Neural progenitor cell (in vitro differentiated cells): ENCODE results near the gene SLC7A7. TPM values are rescaled to one million over a fixed set of nuclear protein-coding genes. Genes with fewer than 3 reads are reported as not detected.

Experiments used
- DNase-seq: peaks from one replicate; pipeline ENCODE4 v3.0.0-alpha.2; 2016; ENCODE audit warnings: low spot score
- H2AFZ ChIP-seq: fragments of 200-600 bp; sonication (generic); replicated peaks from 2 replicates; pipeline ENCODE4 v1.6.1; 2016; ENCODE audit warnings: antibody characterized with exemption
- H3F3A ChIP-seq: fragments of 200-600 bp; sonication (generic); 2 replicates; pipeline ENCODE4 v1.6.1; 2016; ENCODE audit warnings: antibody characterized with exemption, low read depth
- H3K27ac ChIP-seq: fragments of 200-600 bp; sonication (generic); 2 replicates; pipeline ENCODE4 v1.5.1; 2016; ENCODE audit warnings: mild to moderate bottlenecking
- H3K27me3 ChIP-seq: fragments of 200-600 bp; sonication (generic); 2 replicates; pipeline ENCODE4 v1.6.1; 2016; ENCODE audit warnings: mild to moderate bottlenecking, moderate library complexity
- H3K36me3 ChIP-seq: fragments of 200-600 bp; sonication (generic); 2 replicates; pipeline ENCODE4 v1.5.1; 2016
- H3K4me1 ChIP-seq: fragments of 200-600 bp; sonication (generic); 2 replicates; pipeline ENCODE4 v1.6.1; 2016; ENCODE audit warnings: mixed run types
- H3K4me2 ChIP-seq: fragments of 200-600 bp; sonication (generic); 2 replicates; pipeline ENCODE4 v1.6.1; 2016
- H3K4me3 ChIP-seq: fragments of 200-600 bp; sonication (generic); 2 replicates; pipeline ENCODE4 v1.5.1; 2016
- H3K79me2 ChIP-seq: fragments of 200-600 bp; sonication (generic); 2 replicates; pipeline ENCODE4 v1.6.1; 2016; ENCODE audit warnings: low read depth
- H3K9ac ChIP-seq: fragments of 200-600 bp; sonication (generic); 2 replicates; pipeline ENCODE4 v1.6.1; 2016
- H3K9me3 ChIP-seq: fragments of 200-600 bp; sonication (generic); 2 replicates; pipeline ENCODE4 v1.5.1; 2016; ENCODE audit warnings: low read depth
- H4K20me1 ChIP-seq: fragments of 200-600 bp; sonication (generic); 2 replicates; pipeline ENCODE4 v1.6.1; 2016; ENCODE audit warnings: low read depth
- H3K27ac Mint-ChIP-seq: 3 replicates; pipeline ENCODE4 v1.8.0; 2021; ENCODE audit warnings: mixed read lengths
- H3K27me3 Mint-ChIP-seq: 2 replicates; pipeline ENCODE4 v1.8.0; 2022; ENCODE audit warnings: low read depth, mild to moderate bottlenecking, inconsistent platforms, moderate library complexity, mixed read lengths; ENCODE audit not compliant: insufficient read depth
- H3K36me3 Mint-ChIP-seq: 3 replicates; pipeline ENCODE4 v1.8.0; 2021; ENCODE audit warnings: mixed read lengths
- H3K4me1 Mint-ChIP-seq: 3 replicates; pipeline ENCODE4 v1.8.0; 2021; ENCODE audit warnings: mixed read lengths
- H3K4me3 Mint-ChIP-seq: 3 replicates; pipeline ENCODE4 v1.8.0; 2021; ENCODE audit warnings: mild to moderate bottlenecking, moderate library complexity, mixed read lengths
- H3K9me3 Mint-ChIP-seq: 3 replicates; pipeline ENCODE4 v1.8.0; 2020; ENCODE audit warnings: mixed read lengths
- EZH2 ChIP-seq: fragments of 200-600 bp; sonication (generic); IDR thresholded peaks from 2 replicates; pipeline ENCODE4 v1.6.1; 2017; ENCODE audit warnings: antibody characterized with exemption, mild to moderate bottlenecking, moderate library complexity
- EZH2phosphoT487 ChIP-seq: fragments of 200-600 bp; sonication (generic); IDR thresholded peaks from 2 replicates; pipeline ENCODE4 v1.6.1; 2017; ENCODE audit warnings: antibody characterized with exemption
- total RNA-seq: library from RNA; depleted of rRNA; stranded (reverse); fragments of >200 nt; gene quantifications from 2 replicates; pipeline ENCODE4 v1.2.3, GENCODE V29; 2015; ENCODE audit warnings: low replicate concordance
- TF ChIP-seq, protein P1 (sequence below): fragments of 200-600 bp; sonication (generic); IDR thresholded peaks from 2 replicates; pipeline ENCODE4 v1.5.1; 2017; ENCODE audit warnings: antibody characterized with exemption, mild to moderate bottlenecking

SLC7A7 gene
- total RNA-seq, 1 donor from 2014 or later, result 5.6 TPM

GRCh38 chr14:22798528-22798927 lies 16.7 kb downstream of the SLC7A7 start:
- TF ChIP-seq EZH2phosphoT487 (no peak), EZH2 (no peak)
- TF ChIP-seq, protein P1, sequence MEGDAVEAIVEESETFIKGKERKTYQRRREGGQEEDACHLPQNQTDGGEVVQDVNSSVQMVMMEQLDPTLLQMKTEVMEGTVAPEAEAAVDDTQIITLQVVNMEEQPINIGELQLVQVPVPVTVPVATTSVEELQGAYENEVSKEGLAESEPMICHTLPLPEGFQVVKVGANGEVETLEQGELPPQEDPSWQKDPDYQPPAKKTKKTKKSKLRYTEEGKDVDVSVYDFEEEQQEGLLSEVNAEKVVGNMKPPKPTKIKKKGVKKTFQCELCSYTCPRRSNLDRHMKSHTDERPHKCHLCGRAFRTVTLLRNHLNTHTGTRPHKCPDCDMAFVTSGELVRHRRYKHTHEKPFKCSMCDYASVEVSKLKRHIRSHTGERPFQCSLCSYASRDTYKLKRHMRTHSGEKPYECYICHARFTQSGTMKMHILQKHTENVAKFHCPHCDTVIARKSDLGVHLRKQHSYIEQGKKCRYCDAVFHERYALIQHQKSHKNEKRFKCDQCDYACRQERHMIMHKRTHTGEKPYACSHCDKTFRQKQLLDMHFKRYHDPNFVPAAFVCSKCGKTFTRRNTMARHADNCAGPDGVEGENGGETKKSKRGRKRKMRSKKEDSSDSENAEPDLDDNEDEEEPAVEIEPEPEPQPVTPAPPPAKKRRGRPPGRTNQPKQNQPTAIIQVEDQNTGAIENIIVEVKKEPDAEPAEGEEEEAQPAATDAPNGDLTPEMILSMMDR, result no peak
- no peaks in the 10 kb centered on the region for H3K36me3 Mint-ChIP-seq
- no peak overlapping the region for H3K4me3 Mint-ChIP-seq
- no peak overlapping the region for H3K4me2 ChIP-seq
- no peaks in the 10 kb centered on the region for H4K20me1 ChIP-seq
- no peaks in the 10 kb centered on the region for H3K9me3 Mint-ChIP-seq
- H2AFZ ChIP-seq, result no peak overlapping the region
- H3K27me3 Mint-ChIP-seq, result peaks cover 8% of the 10 kb centered on the region
- no peaks in the 10 kb centered on the region for H3K4me1 ChIP-seq
- no peaks in the 10 kb centered on the region for H3K27me3 ChIP-seq
- H3K79me2 ChIP-seq, result no peaks in the 10 kb centered on the region
- H3K27ac ChIP-seq, result no peak overlapping the region
- H3K9ac ChIP-seq, result no peak overlapping the region
- no peak overlapping the region for H3K4me3 ChIP-seq
- H3K36me3 ChIP-seq, result no peaks in the 10 kb centered on the region
- DNase-seq, result no peak
- peaks cover 7% of the 10 kb centered on the region for H3K4me1 Mint-ChIP-seq
- no peaks in the 10 kb centered on the region for H3K9me3 ChIP-seq
- no peak overlapping the region for H3K27ac Mint-ChIP-seq
- no peaks in the 10 kb centered on the region for H3F3A ChIP-seq

- TF ChIP-seq, protein P1, result no peak
- no peak for TF ChIP-seq EZH2phosphoT487
- TF ChIP-seq EZH2, result no peak
- Histone ChIP-seq H3K27me3 (no peaks in the 10 kb centered on the region), H3K4me2 (no peak overlapping the region), H3K9me3 (no peaks in the 10 kb centered on the region), H2AFZ (no peak overlapping the region), H3K79me2 (no peaks in the 10 kb centered on the region), H3K27ac (no peak overlapping the region), H4K20me1 (no peaks in the 10 kb centered on the region), H3K9ac (no peak overlapping the region), H3K4me3 (no peak overlapping the region), H3K36me3 (no peaks in the 10 kb centered on the region), H3F3A (no peaks in the 10 kb centered on the region), H3K4me1 (no peaks in the 10 kb centered on the region)
- H3K9me3 Mint-ChIP-seq, result no peaks in the 10 kb centered on the region
- no peak overlapping the region for H3K27ac Mint-ChIP-seq
- peaks cover 8% of the 10 kb centered on the region for H3K27me3 Mint-ChIP-seq
- peaks cover 7% of the 10 kb centered on the region for H3K4me1 Mint-ChIP-seq
- no peak overlapping the region for H3K4me3 Mint-ChIP-seq
- DNase-seq, result no peak
- H3K36me3 Mint-ChIP-seq, result no peaks in the 10 kb centered on the region
Observed at GRCh38 chr14:22797017-22797917, 18.0 kb downstream of the SLC7A7 start.

- Histone ChIP-seq H3K9me3 (no peaks in the 10 kb centered on the region), H3K4me1 (no peaks in the 10 kb centered on the region), H3K27ac (no peak overlapping the region), H3K79me2 (no peaks in the 10 kb centered on the region), H2AFZ (no peak overlapping the region), H3K4me3 (no peak overlapping the region), H3K36me3 (no peaks in the 10 kb centered on the region), H4K20me1 (no peaks in the 10 kb centered on the region), H3K9ac (no peak overlapping the region), H3K27me3 (no peaks in the 10 kb centered on the region), H3F3A (no peaks in the 10 kb centered on the region), H3K4me2 (no peak overlapping the region)
- H3K27ac Mint-ChIP-seq, result no peak overlapping the region
- no peak overlapping the region for H3K4me3 Mint-ChIP-seq
- no peaks in the 10 kb centered on the region for H3K36me3 Mint-ChIP-seq
- peaks cover 7% of the 10 kb centered on the region for H3K4me1 Mint-ChIP-seq
- TF ChIP-seq EZH2 (no peak), EZH2phosphoT487 (no peak)
- TF ChIP-seq, protein P1, result no peak
- no peak for DNase-seq
- H3K27me3 Mint-ChIP-seq, result peaks cover 8% of the 10 kb centered on the region
- H3K9me3 Mint-ChIP-seq, result no peaks in the 10 kb centered on the region
Observed at GRCh38 chr14:22796087-22796707, 19.0 kb downstream of the SLC7A7 start.
